Stimulated activated CD8-positive, alpha-beta memory T cell treated with anti-CD3 and anti-CD28 coated beads, Interleukin-15, amount 100 ng/mL, for 1 hour (primary cell): ENCODE data around the gene RRAGA.
"Not testable (repeated sequence)": the region's sequence is repeated elsewhere in the genome, so short reads cannot be mapped to it uniquely, and the experiment has no call there.

Experiments used
- DNase-seq: peaks from one replicate; pipeline ENCODE4 v3.0.0-alpha.2; 2020; ENCODE audit warnings: low read depth

The RRAGA gene

GRCh38 chr9:19085295-19085694 lies 36.1 kb downstream of the RRAGA start:
- no peak for DNase-seq

- no peak for DNase-seq
These were observed 38.1 kb downstream of the RRAGA start for GRCh38 chr9:19087106-19088000.

- not testable (repeated sequence) for DNase-seq
These were observed 48.2 kb downstream of the RRAGA start for GRCh38 chr9:19097431-19097830.
